Neural cell (in vitro differentiated cells): ENCODE results near the gene PFDN5.

ENCODE experiments used
- CTCF ChIP-seq: fragments of 450-650 bp; IDR thresholded peaks from 2 replicates; pipeline ENCODE4 v1.5.1; 2014; ENCODE audit warnings: antibody characterized with exemption, mild to moderate bottlenecking, moderate library complexity; ENCODE audit not compliant: poor library complexity, severe bottlenecking
- EP300 ChIP-seq: fragments of 450-650 bp; conservative IDR thresholded peaks from 2 replicates; pipeline ENCODE4 v1.6.1; 2014; ENCODE audit warnings: antibody characterized with exemption, mild to moderate bottlenecking, moderate library complexity; ENCODE audit not compliant: poor library complexity, severe bottlenecking
- EZH2 ChIP-seq: fragments of 200-600, 300-800 bp; shearing (Covaris generic), sonication (generic); IDR thresholded peaks from 2 replicates; pipeline ENCODE4 v1.6.1; 2014; ENCODE audit warnings: antibody characterized with exemption, low read length, borderline replicate concordance, mild to moderate bottlenecking; ENCODE audit not compliant: insufficient read depth, poor library complexity, severe bottlenecking
- MXI1 ChIP-seq: fragments of 450-650 bp; conservative IDR thresholded peaks from 2 replicates; pipeline ENCODE4 v1.6.1; 2014; ENCODE audit warnings: antibody characterized with exemption, mild to moderate bottlenecking; ENCODE audit not compliant: poor library complexity, severe bottlenecking
- POLR2AphosphoS5 ChIP-seq: IDR thresholded peaks from 2 replicates; pipeline ENCODE4 v1.6.1; 2012
- RAD21 ChIP-seq: fragments of 450-650 bp; conservative IDR thresholded peaks from 2 replicates; pipeline ENCODE4 v1.6.1; 2014; ENCODE audit warnings: antibody characterized with exemption, mild to moderate bottlenecking, moderate library complexity
- TAF1 ChIP-seq: IDR thresholded peaks from 2 replicates; pipeline ENCODE4 v1.6.1; 2012; ENCODE audit warnings: low read depth
- TF ChIP-seq, protein P1 (sequence below): IDR thresholded peaks from 2 replicates; pipeline ENCODE4 v1.6.1; 2012; ENCODE audit warnings: borderline replicate concordance

DNA sequence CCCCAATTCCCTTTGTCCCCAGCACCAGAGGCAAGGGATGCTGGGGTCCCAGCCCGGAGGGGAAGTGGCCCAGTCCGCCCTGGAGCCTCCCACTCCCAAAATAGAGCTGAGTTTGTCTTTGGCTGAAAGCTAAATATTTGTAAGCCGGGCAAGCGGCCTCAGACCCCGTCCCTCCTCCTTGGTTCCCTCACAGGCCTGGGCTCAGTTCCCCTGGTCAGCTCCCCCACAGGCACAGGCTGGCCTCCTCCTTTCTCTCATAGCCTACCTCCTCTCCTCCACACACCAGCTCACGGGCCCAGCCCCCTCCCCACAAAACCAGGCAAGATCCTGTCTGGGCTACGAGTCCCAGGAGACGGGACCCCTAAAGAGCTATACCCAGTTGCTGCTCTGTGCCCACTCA, 39.5 kb downstream of the PFDN5 start:
- no peak for TF ChIP-seq EZH2
- no peak for TF ChIP-seq CTCF
- TF ChIP-seq EP300, result no peak
- TF ChIP-seq RAD21, result no peak
- TF ChIP-seq, protein P1, sequence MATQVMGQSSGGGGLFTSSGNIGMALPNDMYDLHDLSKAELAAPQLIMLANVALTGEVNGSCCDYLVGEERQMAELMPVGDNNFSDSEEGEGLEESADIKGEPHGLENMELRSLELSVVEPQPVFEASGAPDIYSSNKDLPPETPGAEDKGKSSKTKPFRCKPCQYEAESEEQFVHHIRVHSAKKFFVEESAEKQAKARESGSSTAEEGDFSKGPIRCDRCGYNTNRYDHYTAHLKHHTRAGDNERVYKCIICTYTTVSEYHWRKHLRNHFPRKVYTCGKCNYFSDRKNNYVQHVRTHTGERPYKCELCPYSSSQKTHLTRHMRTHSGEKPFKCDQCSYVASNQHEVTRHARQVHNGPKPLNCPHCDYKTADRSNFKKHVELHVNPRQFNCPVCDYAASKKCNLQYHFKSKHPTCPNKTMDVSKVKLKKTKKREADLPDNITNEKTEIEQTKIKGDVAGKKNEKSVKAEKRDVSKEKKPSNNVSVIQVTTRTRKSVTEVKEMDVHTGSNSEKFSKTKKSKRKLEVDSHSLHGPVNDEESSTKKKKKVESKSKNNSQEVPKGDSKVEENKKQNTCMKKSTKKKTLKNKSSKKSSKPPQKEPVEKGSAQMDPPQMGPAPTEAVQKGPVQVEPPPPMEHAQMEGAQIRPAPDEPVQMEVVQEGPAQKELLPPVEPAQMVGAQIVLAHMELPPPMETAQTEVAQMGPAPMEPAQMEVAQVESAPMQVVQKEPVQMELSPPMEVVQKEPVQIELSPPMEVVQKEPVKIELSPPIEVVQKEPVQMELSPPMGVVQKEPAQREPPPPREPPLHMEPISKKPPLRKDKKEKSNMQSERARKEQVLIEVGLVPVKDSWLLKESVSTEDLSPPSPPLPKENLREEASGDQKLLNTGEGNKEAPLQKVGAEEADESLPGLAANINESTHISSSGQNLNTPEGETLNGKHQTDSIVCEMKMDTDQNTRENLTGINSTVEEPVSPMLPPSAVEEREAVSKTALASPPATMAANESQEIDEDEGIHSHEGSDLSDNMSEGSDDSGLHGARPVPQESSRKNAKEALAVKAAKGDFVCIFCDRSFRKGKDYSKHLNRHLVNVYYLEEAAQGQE, result no peak
- TF ChIP-seq POLR2AphosphoS5, result no peak
- no peak for TF ChIP-seq TAF1
- TF ChIP-seq MXI1, result no peak
